Hematopoietic multipotent progenitor cell treated with erythropoietin and hydrocortisone succinate and interleukin-3 and kit ligand, for 17 days (in vitro differentiated cells): ENCODE measurements around the gene PTPRN2.
"Not testable (repeated sequence)": the region's sequence is repeated elsewhere in the genome, so short reads cannot be mapped to it uniquely, and the experiment has no call there.

Source experiments
- DNase-seq: peaks from one replicate; pipeline ENCODE4 v3.0.0-alpha.2; 2015; ENCODE audit warnings: low spot score

Gene PTPRN2

DNA sequence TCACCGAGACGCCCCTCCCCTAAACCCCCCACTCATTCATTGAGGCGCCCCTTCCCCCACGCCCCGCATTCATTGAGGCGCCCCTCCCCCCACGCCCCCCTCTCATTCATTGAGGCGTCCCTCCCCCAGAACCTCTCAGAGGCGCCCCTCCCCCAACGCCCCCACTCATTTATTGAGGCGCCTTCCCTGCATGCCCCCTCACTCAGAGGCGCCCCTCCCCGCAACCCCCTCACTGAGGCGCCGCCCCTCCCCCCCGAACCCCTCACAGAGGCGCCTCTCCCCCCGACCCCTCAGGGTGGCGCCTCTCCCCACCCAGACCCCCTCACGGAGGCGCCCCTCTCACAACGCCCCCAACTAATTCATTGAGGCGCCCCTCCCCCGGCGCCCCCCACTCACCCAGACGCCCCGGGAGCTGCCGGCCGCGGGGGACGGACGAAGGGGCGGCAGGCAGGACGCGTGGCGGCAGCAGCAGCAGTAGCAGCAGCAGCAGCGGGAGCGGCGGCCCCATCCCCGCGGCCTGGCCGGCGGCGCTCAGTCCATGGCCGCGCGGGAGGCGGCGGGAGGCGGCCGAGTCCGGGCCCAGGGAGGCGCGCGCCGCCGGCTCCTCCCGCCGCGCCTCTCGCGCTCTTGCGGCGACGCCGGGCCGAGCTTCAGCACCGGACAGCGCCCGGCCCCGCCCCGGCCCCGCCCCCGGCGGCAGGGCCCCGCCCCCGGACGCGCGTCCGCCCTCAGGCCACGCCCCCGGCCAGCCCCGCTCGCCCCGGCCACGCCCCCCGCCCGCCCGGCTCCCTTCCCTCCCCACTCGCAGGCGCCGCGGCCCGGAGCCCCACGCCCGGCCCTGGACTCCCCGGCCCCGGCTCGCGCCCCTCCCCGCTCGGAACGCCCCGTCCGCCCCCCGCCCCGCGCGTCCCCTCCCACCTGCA is at the start of gene PTPRN2:
Gene PTPRN2 (minus strand): TSS at position 662 of the 923 bp plus-strand sequence.
- DNase-seq = peak; percentile 41

DNA sequence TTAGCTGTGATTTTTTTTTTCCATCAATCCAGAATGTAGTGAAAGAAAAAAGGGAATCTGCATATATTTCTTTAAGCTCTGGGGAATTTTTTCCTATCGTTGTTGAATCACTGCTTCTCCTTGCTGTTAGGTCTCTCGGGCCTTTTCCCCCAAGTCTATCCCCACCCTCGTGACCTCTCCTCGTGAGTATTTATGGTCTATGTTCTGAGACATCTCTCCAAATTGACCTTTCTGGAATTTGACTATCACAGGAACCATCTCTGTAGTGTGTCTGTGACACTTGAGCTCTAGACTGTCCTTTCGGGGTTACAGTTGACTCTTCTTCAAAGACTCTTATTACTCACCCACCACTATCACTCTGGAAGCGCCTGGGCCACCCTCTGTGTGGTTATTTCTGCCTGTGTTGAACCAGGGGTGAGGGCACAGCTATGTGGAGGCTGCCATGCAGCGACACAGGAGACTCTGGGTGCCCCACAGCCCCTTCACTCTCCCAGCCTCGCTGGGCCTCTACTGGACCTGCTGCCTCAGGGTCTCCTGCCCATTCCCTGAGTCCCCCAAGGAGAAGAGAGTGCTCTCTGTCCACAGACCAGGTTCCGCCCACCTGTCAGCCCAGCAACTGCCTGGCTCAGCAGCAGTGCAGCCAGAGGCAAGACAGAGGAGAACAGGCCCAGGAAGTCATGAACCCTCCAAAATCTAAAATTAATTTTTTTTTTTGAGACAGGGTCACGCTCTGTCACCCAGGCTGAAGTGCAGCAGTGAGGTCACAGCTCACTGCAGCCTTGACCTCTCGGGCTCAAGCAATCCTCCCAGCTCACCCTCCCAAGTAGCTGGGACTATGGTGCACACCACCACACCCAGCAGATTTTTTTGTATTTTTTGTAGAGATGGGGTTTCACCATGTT is 45.7 kb upstream of the PTPRN2 start:
- no peak for DNase-seq

DNA sequence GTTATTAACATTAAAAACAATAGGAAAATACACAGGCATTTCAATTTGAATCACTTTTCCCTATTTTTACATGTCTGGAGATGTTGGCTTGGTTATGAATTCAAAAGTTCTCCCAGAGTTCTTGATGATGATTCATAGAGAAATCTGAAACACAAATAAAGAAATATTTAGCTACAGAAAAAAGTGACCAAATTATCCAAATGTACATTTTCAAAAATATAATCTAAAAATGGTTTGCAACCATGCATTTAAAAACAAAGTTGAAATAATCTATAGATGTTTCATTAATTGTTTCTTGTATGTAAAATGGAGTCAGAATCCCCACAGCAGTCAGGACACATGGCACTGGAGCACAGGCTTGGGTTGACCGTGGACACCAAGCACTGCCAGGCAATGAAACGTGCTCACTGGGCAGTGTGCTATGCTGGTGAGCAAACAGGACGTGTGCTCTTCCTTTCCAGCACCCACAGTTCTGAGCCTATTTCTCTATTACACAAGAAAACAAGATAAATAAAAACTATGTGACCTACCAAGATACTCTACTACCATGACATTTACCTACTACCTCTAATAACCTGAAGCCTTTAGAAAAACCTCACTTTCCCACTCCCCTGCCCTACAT is 44.1 kb upstream of the PTPRN2 start:
- DNase-seq = no peak

- not testable (repeated sequence) for DNase-seq
These were observed 38.7 kb upstream of the PTPRN2 start for GRCh38 chr7:158626289-158626688.

DNA sequence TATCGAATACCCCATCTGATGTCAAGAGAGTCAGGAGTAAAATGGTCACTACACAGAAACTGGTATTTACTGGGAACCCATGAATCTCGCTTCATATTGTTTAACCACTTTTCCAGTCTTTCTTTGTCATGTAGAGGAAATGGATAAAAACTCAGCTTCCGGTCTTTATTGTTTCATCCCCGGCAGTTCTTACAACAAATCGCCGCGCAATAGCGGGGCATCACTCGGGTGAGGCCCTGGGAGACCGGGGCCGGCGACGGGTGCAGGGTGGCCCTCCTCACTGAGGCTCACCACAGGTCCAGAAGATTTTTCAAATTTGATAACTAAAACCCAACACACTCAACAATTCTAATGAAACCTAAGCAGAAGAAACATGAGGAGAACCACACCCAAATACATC is 35.6 kb upstream of the PTPRN2 start:
- DNase-seq = no peak

DNA sequence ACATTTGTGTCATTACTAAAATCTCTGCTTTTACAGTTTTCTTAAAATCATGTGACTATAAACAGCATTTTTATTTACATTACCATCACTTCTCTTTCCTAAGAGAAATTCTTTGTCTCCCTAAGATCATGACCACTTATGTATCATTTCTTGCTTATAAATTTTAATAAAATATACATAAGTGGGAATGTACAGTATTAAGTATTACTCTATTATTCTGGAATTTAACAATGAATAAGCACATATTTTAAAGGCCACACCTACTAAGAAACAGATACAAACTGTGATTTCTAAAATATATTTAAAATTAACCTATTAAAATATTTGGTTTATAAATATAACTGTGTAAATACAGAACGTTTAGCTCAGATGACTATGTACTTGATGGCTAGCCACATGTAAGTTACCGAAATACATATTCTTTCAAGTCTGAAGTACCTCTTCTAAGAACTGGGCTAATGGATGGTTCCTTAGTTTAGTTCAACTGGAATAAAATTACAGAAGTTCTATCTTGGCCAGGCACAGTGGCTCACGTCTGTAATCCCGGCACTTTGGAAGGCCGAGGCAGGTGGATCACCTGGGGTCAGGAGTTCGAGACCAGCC is 33.3 kb upstream of the PTPRN2 start:
- no peak for DNase-seq

GRCh38 chr7:158620418-158620817 is 32.8 kb upstream of the PTPRN2 start:
- DNase-seq = no peak

DNA sequence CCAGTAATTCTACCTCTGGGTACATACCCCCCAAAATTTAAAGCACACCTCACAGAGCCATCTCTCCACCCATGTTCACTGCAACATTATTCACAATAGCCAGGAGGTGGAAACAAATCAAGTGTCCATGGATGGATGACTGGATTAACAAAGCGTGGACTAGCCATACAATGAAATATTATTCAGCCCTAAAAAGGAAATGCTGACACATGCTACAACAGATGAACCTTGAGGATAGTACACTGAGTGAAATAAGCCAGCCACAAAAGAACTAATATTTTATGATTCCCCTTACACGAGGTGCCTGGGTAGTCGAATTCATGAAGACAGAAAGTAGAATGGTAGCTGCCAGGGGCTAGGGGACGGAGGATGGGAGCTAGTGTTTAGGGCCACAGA is 31.1 kb upstream of the PTPRN2 start:
- DNase-seq = no peak

GRCh38 chr7:158617737-158618128 is 30.1 kb upstream of the PTPRN2 start:
- no peak for DNase-seq

GRCh38 chr7:158616050-158616449 is 28.4 kb upstream of the PTPRN2 start:
- DNase-seq = no peak

- DNase-seq = no peak
These were observed 27.1 kb upstream of the PTPRN2 start for GRCh38 chr7:158614700-158615099.

- DNase-seq = no peak
These were observed 25.9 kb upstream of the PTPRN2 start for GRCh38 chr7:158613481-158613880.

GRCh38 chr7:158612546-158612945 is 24.9 kb upstream of the PTPRN2 start:
- DNase-seq = no peak

DNA sequence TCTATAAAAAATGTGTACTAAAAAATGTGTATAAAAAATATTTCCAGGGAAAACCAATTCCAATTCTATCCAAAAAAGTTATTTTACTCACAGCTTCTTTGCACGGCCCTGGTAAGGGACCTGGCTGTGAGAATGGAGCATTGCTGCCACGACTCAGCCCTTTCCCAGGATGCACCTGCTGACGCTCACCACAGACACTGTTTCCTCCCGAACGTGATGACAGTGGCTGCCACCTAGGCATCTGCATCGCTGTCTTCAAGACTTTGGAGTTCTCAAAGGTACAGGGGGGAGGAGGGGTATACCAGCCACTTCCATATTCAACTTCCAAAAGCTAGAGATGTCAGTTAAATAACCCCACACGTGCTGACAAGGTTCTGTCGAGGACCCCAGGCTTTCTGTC is 23.9 kb upstream of the PTPRN2 start:
- no peak for DNase-seq

DNA sequence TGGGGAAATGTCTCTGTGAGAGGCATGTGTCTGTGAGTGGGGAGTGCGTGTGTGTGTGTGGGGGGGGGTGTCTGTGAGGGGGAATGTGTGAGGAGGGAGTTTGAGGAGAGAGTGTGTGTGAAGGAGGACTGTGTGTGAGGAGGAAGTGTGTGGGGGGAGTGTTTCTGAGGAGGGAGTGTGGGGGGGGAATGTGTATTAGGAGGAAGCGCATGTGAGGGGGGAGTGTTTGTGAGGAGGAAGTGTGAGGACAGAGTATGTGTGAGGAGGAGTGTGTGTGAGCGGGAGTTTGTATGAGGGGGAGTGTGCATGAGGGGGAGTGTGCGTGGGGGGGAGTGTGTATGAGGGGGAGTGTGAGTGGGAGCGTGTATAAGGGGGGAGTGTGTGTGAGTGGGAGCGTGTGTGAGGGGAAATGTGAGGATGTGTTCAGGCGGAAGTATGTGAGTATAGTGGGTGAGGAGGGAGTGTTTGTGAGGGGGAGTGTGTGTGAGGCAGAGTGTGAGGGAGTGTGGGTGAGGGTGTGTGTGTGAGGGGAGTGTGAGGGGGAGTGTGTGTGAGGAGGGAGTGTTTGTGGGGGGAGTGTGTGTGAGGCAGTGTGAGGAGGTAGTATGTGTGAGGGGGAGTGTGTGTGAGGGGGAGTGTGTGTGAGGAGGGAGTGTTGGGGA is 21.8 kb upstream of the PTPRN2 start:
- DNase-seq = no peak

DNA sequence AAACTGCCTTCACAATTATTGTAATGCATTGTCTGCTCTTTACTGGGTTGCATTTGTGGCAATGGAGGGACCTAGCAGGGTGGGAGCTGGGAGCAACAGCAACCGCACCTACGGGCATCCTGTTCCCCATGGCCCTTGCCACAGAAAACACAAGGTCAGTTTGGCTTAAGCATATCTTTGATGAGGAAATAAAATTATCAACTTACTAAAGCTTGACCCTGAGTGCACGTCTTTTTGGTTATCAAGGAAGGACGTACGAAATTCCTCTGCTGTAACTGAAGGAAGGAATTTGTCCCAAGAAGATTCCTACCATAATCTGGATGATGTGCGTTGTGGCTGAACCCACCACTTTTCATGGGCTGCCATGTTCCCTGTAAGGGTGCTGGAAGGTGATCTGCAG is 19.9 kb upstream of the PTPRN2 start:
- DNase-seq = no peak

DNA sequence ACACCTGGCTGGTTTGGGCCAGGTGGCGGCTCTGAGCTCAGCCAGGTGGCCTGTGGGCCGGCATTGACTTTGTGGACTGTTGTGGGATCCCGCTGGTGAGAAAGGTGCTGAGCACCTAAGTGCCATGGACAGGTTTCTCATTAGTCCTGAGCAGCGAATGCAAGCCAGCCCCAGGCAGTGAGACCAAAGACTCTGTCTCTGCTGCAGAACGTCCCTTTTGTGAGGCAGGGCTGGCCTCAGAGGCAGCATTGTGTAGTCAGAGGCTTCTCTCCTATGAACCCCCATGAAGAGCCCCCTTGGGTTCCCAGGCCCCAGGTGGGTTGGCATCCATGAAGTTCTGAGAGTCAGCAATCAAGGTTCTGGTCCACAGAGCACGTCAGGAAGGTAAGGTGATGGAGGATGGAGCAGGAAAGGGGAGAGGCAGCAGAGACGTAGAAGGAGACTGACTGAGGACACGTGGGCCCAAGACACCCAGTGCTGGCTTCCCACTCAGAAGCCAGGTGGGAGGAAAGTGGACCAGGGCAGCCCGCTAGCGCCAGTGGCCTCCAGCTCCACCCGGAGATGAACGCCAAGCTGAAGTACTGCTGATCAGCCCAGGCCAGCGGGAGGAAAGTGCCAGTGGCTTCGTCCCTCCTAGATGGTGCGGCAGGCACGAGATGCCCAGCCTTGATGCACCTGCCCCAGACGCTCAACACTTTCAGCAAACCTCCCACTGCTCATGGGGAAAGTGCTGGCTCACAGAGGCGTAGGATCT is 19.2 kb upstream of the PTPRN2 start:
- no peak for DNase-seq

- no peak for DNase-seq
These were observed 18.5 kb upstream of the PTPRN2 start for GRCh38 chr7:158606129-158606528.

DNA sequence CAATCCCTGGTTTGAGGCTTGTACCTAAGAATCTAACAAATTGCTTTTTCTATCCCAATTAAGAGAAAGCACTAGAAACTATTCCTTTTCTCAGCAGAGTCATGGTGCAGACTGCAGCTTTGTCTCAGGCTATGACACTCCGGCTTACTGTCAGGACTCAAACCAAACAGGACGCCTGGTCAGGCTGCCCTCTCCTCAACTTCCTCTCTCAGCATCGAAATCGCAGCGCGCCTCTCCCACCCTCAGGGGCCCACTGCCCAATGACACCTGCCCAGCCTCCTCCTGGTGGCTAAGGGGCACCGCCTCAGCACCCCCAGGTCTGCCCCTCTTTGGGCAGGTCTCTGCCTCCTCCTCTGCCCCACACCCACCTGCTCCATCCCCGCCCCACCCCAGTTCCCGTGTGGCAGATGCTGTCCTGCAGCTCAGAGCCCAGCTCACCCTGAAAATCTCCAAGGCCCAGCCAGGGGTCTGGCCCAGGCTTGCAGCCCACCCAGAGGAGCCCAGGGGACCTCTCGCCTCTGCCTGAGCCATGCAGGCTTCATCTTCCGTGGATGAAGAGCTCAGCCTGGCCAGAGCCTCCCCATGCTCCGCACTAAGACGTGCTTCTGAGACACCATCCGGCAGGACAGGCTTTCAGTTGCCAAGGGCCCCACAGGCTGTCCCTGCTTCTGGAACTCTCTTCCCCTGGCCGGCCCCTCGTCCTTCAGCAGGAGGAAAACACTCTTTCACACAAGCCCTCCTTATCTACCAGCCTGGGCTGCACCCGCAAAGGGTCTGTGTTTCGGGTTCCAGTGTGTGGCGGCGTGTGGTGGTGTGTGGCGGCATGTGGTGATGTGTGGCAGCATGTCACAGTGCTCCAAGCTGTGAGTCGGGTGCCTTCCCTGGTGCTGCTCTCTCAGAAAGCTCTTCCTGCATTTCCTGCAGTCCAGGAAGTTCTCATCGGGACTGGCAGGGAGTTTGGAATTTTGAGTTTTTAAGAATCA is 16.4 kb upstream of the PTPRN2 start:
- no peak for DNase-seq
